HepG2 (cell line): Measurements from ENCODE around the gene CCL7. TPM values are rescaled to one million over a fixed set of nuclear protein-coding genes. Genes with fewer than 3 reads are reported as not detected.

Source experiments
- ATAC-seq: fragments of 200-7000 bp; cut with Tn5 transposase; 3 replicates; pipeline ENCODE4 v1.9.1; 2020; ENCODE audit warnings: mild to moderate bottlenecking, moderate library complexity
- BruUV-seq: library from RNA; stranded (reverse); fragments of 400-500 nt; replicated peaks from 2 replicates; lab custom pipeline; 2021; lab: Mats Ljungman, UMichigan
- CTCF ChIA-PET: fragments of 300-600 bp; formaldehyde crosslinking; extraction: SDS; loops from one replicate; lab custom pipeline; 2021; ENCODE audit warnings: low total read pairs, inconsistent platforms, low intra/inter-chr PET ratio; lab: Yijun Ruan, JAX
- POLR2A ChIA-PET: fragments of 350-600 bp; sonication (Branson Sonifier 250); formaldehyde crosslinking; loops from one replicate; lab custom pipeline; 2020; ENCODE audit warnings: antibody characterized with exemption, inconsistent platforms; lab: Yijun Ruan, JAX
- DNase-seq: peaks from one replicate; pipeline ENCODE4 v3.0.0-alpha.2; 2015; ENCODE audit warnings: low spot score
- FAIRE-seq: peaks from 3 replicates; lab custom pipeline; 2011; peaks lifted over from hg19 to GRCh38; lab: Jason Lieb, UNC
- H2AFZ ChIP-seq: one replicate; pipeline ENCODE4 v1.6.1; 2011; ENCODE audit warnings: low read length, inconsistent platforms
- H3K27ac ChIP-seq: fragments of 300-600 bp; 3 replicates; pipeline ENCODE4 v1.8.0; 2011; ENCODE audit warnings: mixed run types, mild to moderate bottlenecking, mixed read lengths, low read length, inconsistent platforms; ENCODE audit not compliant: insufficient read depth; ENCODE audit errors: extremely low read length
- H3K27me3 ChIP-seq, 2 experiments: fragments of 200-600 bp in 1 of 2; 2 replicates in 1 of 2; 3 replicates in 1 of 2; pipeline versions ENCODE4 v1.6.0 to v1.8.0; 2011; ENCODE audit warnings: low read length in 2 of 2, mild to moderate bottlenecking in 2 of 2, moderate library complexity in 2 of 2, inconsistent platforms in 1 of 2; ENCODE audit not compliant: insufficient read depth in 2 of 2, control insufficient read depth in 1 of 2
- H3K36me3 ChIP-seq, 2 experiments: fragments of 200-600 bp in 1 of 2; replicated peaks in 1 of 2; 2 replicates in 1 of 2; 3 replicates in 1 of 2; pipeline versions ENCODE4 v1.5.1 to v1.8.0; 2011; ENCODE audit warnings: low read length in 2 of 2, inconsistent platforms in 1 of 2; ENCODE audit not compliant: insufficient read depth in 2 of 2, control insufficient read depth in 1 of 2
- H3K4me1 ChIP-seq: 2 replicates; pipeline ENCODE4 v1.5.1; 2012; ENCODE audit warnings: low read length, inconsistent platforms; ENCODE audit not compliant: insufficient read depth
- H3K4me2 ChIP-seq: 2 replicates; pipeline ENCODE4 v1.6.0; 2011; ENCODE audit warnings: low read depth, low read length, inconsistent platforms
- H3K4me3 ChIP-seq, 3 experiments: fragments of 200-600 bp in 1 of 3; sonication (generic), shearing (Covaris generic) in 1 of 3; replicated peaks in 1 of 3; 2 replicates each; pipeline ENCODE4 v1.5.1; 2011 to 2016; ENCODE audit warnings: low read length in 3 of 3, inconsistent platforms in 2 of 3, low read depth in 2 of 3, mild to moderate bottlenecking in 2 of 3, control low read depth in 1 of 3, mixed read lengths in 1 of 3; ENCODE audit not compliant: insufficient read depth in 1 of 3
- H3K79me2 ChIP-seq: one replicate; pipeline ENCODE4 v1.6.1; 2011; ENCODE audit warnings: low read length, inconsistent platforms; ENCODE audit not compliant: insufficient read depth
- H3K9ac ChIP-seq: 2 replicates; pipeline ENCODE4 v1.6.0; 2011; ENCODE audit warnings: mild to moderate bottlenecking, low read depth, low read length, inconsistent platforms; ENCODE audit not compliant: insufficient read depth
- H3K9me3 ChIP-seq: 2 replicates; pipeline ENCODE4 v1.5.1; 2012; ENCODE audit warnings: mild to moderate bottlenecking, low read length
- H4K20me1 ChIP-seq: 2 replicates; pipeline ENCODE4 v1.6.0; 2011; ENCODE audit warnings: inconsistent platforms, mild to moderate bottlenecking, low read length, moderate library complexity; ENCODE audit not compliant: insufficient read depth
- JUN ChIP-seq: sonication (generic); formaldehyde crosslinking; IDR thresholded peaks from 2 replicates; pipeline ENCODE4 v1.4.0; 2020; ENCODE audit warnings: mild to moderate bottlenecking, missing genetic modification reagents
- MAFK ChIP-seq, 2 experiments: IDR thresholded peaks in 1 of 2; conservative IDR thresholded peaks in 1 of 2; 2 replicates each; pipeline ENCODE4 v1.6.1; 2011; ENCODE audit warnings: improper control_type of control experiment in 2 of 2, low read length in 2 of 2
- REST ChIP-seq, 2 experiments: IDR thresholded peaks; 2 replicates each; pipeline ENCODE4 v1.6.1; 2011 to 2012; ENCODE audit warnings: low read length in 2 of 2, borderline replicate concordance in 1 of 2, low read depth in 1 of 2, mild to moderate bottlenecking in 1 of 2, moderate library complexity in 1 of 2
- TAF15 ChIP-seq: fragments of 200-400 bp; formaldehyde crosslinking; IDR thresholded peaks from one replicate; pipeline ENCODE4 v1.6.1; 2018; ENCODE audit warnings: mild to moderate bottlenecking, low read depth, low read length; ENCODE audit not compliant: poor library complexity, severe bottlenecking
- THAP11 ChIP-seq: IDR thresholded peaks from 2 replicates; pipeline ENCODE4 v1.6.1; 2016; ENCODE audit warnings: missing biosample characterization, missing genetic modification reagents
- ZNF878 ChIP-seq: sonication (generic); formaldehyde crosslinking; IDR thresholded peaks from 2 replicates; pipeline ENCODE4 v1.8.1; 2023; ENCODE audit warnings: mild to moderate bottlenecking, missing genetic modification reagents, moderate library complexity
- WGBS: methylation state at CpG from one replicate; pipeline ENCODE4 v1.1.6; 2017; ENCODE audit warnings: low lambda C conversion rate; 5-methylcytosine and 5-hydroxymethylcytosine counted together
- in situ Hi-C: cut with HindIII; loops from 2 replicates; pipeline ENCODE4 v1.10.0; 2017; ENCODE audit warnings: low pct_unique_long_range_greater_than_20kb; ENCODE audit not compliant: extremely low pct_ligation_motif_present
- intact Hi-C: fragments of 100-400 bp; cut with micrococcal nuclease; formaldehyde crosslinking; loops from one replicate; pipeline ENCODE4 v1.10.0; 2022; ENCODE audit not compliant: unreplicated experiment
- polyA plus RNA-seq, 8 experiments: library from polyadenylated mRNA; depleted of rRNA in 3 of 8; stranded (reverse) in 7 of 8; unstranded in 1 of 8; fragments of >200 nt; fragmentation: Illumina TruSeq in 4 of 8; extraction: Trizol in 4 of 8; gene quantifications; 2 replicates each; pipeline versions ENCODE4 v1.2.1 to v1.2.3, GENCODE V29; 2011 to 2016; ENCODE audit warnings: low read depth in 4 of 8, missing spikeins in 1 of 8, mixed read lengths in 1 of 8; ENCODE audit not compliant: insufficient read depth in 1 of 8
- total RNA-seq, 5 experiments: library from RNA; depleted of rRNA; stranded (reverse); fragments of >200 nt; fragmentation: Illumina TruSeq; extraction: Trizol; gene quantifications; 2 replicates each; pipeline ENCODE4 v1.2.3, GENCODE V29; 2016; ENCODE audit warnings: low read depth in 1 of 5
- TF ChIP-seq, protein P1 (sequence below): sonication (generic); formaldehyde crosslinking; IDR thresholded peaks from 2 replicates; pipeline ENCODE4 v1.4.0; 2020; ENCODE audit warnings: missing genetic modification reagents

The CCL7 gene
- total and polyA plus RNA-seq, 2 of the 13 experiments (the other 11 are each of a cell fraction or from before 2014, with no cell fraction given) = not detected

DNA sequence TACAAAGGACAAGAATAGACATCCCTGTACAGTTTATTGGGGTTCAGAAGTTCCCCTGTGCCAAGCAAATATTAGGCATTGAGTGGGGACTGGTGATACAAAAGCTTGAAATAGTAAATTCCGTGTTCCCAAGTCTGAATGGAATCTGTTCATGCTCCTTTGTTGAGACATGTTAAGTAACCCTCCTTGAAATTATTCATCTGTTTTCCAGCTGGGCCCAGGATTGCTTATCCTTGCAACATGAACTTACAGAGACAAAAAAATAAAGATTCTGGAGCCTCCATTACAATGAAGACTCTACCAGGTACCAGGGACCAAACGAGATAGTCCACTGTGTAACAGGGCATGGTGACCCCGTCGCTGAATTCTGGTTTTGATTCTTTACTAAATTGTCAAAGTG, 43.1 kb downstream of the CCL7 start:
- no peak overlapping the region for H2AFZ ChIP-seq
- ChIA-PET POLR2A (no interaction called here), CTCF (no interaction called here)
- H3K36me3 ChIP-seq = no peaks in the 10 kb centered on the region
- H3K4me1 ChIP-seq = no peaks in the 10 kb centered on the region
- 2% methylated on average over 4 of the region's 4 CpGs for WGBS
- BruUV-seq = no TSS peak
- H3K27ac ChIP-seq = no peak overlapping the region
- no peak overlapping the region for H3K4me2 ChIP-seq
- no peaks in the 10 kb centered on the region for H3K27me3 ChIP-seq
- TF ChIP-seq ZNF878 (CRISPR knock-in tag) (no peak), THAP11 (CRISPR knock-in tag) (no peak), REST (IDR thresholded peaks at IDR 0.05; ENCODE audit: borderline replicate concordance in 1 of 2, low read depth in 1 of 2, low read length in 2 of 2) (no peak), JUN (CRISPR knock-in tag) (no peak), TAF15 (no peak), MAFK (conservative IDR thresholded peaks at IDR 0.05 in 1 of 2, IDR thresholded peaks at IDR 0.05 in 1 of 2; ENCODE audit: low read length in 2 of 2) (no peak)
- TF ChIP-seq, protein P1, sequence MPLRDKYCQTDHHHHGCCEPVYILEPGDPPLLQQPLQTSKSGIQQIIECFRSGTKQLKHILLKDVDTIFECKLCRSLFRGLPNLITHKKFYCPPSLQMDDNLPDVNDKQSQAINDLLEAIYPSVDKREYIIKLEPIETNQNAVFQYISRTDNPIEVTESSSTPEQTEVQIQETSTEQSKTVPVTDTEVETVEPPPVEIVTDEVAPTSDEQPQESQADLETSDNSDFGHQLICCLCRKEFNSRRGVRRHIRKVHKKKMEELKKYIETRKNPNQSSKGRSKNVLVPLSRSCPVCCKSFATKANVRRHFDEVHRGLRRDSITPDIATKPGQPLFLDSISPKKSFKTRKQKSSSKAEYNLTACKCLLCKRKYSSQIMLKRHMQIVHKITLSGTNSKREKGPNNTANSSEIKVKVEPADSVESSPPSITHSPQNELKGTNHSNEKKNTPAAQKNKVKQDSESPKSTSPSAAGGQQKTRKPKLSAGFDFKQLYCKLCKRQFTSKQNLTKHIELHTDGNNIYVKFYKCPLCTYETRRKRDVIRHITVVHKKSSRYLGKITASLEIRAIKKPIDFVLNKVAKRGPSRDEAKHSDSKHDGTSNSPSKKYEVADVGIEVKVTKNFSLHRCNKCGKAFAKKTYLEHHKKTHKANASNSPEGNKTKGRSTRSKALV (CRISPR knock-in tag) = no peak
- TF ChIP-seq, all 625 proteins: peak for 0
- intact Hi-C loops (no loop called here), in situ Hi-C loops (no loop called here)
- Histone ChIP-seq H3K79me2 (no peaks in the 10 kb centered on the region), H3K9ac (no peak overlapping the region), H3K4me3 (no peak overlapping the region), H4K20me1 (no peaks in the 10 kb centered on the region), H3K9me3 (no peaks in the 10 kb centered on the region)
- ATAC-seq (no peak), DNase-seq (no peak), FAIRE-seq (no peak)
